ENCODE data around the gene DNAJC19.

The DNAJC19 gene

DNA sequence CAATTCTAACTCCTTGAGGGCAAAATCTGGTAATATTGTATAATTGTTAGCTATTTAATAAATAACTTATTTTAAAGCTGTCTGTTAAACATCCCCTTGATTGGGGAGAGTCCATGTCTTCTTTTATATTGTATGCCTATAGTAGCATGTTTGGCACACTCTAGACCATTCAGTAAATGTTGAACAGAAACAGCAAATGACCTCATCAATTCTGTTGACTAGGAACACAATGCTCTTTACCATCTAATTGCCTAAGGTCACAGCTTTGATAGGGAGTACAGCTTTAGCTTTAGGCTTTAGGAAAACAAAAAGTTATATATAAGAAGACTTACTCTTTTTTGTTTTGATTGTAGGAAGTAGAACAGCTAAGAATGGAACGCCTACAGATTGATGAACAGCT, 27.0 kb downstream of the DNAJC19 start:
- TF ChIP-seq SIN3A (IDR thresholded peaks at IDR 0.05; ENCODE audit: borderline replicate concordance, insufficient read depth, low read length) (no peak), TAF1 (IDR thresholded peaks at IDR 0.05; ENCODE audit: borderline replicate concordance, insufficient read depth, low read length) (no peak), POLR2AphosphoS5 (IDR thresholded peaks at IDR 0.05; ENCODE audit: low read depth, low read length) (no peak), FOXP2 (optimal IDR thresholded peaks at IDR 0.05; ENCODE audit: borderline replicate concordance, extremely low read depth, extremely low read length, insufficient read depth) (no peak)
- TF ChIP-seq, protein P1, sequence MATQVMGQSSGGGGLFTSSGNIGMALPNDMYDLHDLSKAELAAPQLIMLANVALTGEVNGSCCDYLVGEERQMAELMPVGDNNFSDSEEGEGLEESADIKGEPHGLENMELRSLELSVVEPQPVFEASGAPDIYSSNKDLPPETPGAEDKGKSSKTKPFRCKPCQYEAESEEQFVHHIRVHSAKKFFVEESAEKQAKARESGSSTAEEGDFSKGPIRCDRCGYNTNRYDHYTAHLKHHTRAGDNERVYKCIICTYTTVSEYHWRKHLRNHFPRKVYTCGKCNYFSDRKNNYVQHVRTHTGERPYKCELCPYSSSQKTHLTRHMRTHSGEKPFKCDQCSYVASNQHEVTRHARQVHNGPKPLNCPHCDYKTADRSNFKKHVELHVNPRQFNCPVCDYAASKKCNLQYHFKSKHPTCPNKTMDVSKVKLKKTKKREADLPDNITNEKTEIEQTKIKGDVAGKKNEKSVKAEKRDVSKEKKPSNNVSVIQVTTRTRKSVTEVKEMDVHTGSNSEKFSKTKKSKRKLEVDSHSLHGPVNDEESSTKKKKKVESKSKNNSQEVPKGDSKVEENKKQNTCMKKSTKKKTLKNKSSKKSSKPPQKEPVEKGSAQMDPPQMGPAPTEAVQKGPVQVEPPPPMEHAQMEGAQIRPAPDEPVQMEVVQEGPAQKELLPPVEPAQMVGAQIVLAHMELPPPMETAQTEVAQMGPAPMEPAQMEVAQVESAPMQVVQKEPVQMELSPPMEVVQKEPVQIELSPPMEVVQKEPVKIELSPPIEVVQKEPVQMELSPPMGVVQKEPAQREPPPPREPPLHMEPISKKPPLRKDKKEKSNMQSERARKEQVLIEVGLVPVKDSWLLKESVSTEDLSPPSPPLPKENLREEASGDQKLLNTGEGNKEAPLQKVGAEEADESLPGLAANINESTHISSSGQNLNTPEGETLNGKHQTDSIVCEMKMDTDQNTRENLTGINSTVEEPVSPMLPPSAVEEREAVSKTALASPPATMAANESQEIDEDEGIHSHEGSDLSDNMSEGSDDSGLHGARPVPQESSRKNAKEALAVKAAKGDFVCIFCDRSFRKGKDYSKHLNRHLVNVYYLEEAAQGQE (IDR thresholded peaks at IDR 0.05; ENCODE audit: insufficient read depth in 1 of 2, low read depth in 2 of 2, low read length in 2 of 2): no peak

DNA sequence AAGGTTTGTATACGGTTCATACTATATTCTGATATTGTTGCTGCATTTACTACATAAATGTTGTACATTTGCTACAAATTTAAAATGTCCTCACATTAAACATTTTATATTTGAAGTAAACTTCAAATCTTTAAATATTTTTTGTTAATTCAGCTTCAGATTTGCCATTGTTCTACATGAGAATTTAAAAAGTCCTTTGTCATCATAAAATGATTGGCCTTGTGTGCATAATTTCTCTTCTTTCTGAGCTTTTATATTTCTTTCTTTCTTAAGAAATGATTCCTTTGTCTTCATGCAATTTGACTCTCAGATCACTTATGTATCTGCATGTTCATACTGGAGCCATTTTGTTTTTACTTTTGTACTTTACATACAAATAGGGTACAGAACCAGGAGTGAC, 28.0 kb downstream of the DNAJC19 start:
- TF ChIP-seq TAF1 (IDR thresholded peaks at IDR 0.05; ENCODE audit: borderline replicate concordance, insufficient read depth, low read length) (no peak), FOXP2 (optimal IDR thresholded peaks at IDR 0.05; ENCODE audit: borderline replicate concordance, extremely low read depth, extremely low read length, insufficient read depth) (no peak), POLR2AphosphoS5 (IDR thresholded peaks at IDR 0.05; ENCODE audit: low read depth, low read length) (no peak), SIN3A (IDR thresholded peaks at IDR 0.05; ENCODE audit: borderline replicate concordance, insufficient read depth, low read length) (no peak)
- TF ChIP-seq, protein P1 (IDR thresholded peaks at IDR 0.05; ENCODE audit: insufficient read depth in 1 of 2, low read depth in 2 of 2, low read length in 2 of 2): no peak

DNA sequence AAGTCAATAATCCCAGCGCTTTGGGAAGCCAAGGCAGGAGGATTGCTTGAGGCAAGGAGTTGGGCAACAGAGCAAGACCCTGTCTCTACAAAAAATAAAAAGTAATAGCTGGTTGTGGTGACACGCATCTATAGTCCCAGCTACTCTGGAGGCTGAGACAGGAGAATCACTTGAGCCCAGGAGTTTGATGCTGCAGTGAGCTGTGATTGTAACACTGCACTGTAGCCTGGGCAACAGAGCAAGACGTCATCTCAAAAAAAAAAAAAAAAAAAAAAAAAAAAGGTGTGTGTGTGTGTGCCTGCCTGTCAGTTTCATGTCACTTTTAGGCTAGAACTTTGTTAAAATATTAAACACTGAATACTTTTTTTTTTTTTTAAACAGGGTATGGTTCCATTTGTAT, 28.4 kb downstream of the DNAJC19 start:
- TF ChIP-seq SIN3A (IDR thresholded peaks at IDR 0.05; ENCODE audit: borderline replicate concordance, insufficient read depth, low read length) (no peak), TAF1 (IDR thresholded peaks at IDR 0.05; ENCODE audit: borderline replicate concordance, insufficient read depth, low read length) (no peak), POLR2AphosphoS5 (IDR thresholded peaks at IDR 0.05; ENCODE audit: low read depth, low read length) (no peak), FOXP2 (optimal IDR thresholded peaks at IDR 0.05; ENCODE audit: borderline replicate concordance, extremely low read depth, extremely low read length, insufficient read depth) (no peak)
- TF ChIP-seq, protein P1 (IDR thresholded peaks at IDR 0.05; ENCODE audit: insufficient read depth in 1 of 2, low read depth in 2 of 2, low read length in 2 of 2): no peak

DNA sequence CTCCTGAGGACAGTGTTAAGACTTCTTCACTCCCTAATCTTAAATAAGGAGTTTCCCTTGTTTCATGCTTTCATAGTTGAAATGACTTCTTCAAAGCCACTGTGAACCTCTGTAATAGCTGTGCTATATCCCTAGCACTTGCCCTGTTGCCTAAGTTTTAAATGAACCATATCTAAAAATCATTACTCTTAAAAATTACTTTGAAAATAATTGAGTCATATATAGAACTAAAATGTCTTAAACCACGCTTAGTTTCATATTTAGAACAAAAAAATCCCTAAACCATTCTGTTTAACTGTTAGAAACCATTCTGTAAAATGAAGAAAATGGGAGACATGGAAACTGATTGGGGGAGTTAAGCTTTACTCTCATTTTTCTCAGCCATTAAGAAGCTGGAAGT, 29.8 kb downstream of the DNAJC19 start:
- TF ChIP-seq POLR2AphosphoS5 (IDR thresholded peaks at IDR 0.05; ENCODE audit: low read depth, low read length) (no peak), FOXP2 (optimal IDR thresholded peaks at IDR 0.05; ENCODE audit: borderline replicate concordance, extremely low read depth, extremely low read length, insufficient read depth) (no peak), TAF1 (IDR thresholded peaks at IDR 0.05; ENCODE audit: borderline replicate concordance, insufficient read depth, low read length) (no peak), SIN3A (IDR thresholded peaks at IDR 0.05; ENCODE audit: borderline replicate concordance, insufficient read depth, low read length) (no peak)
- TF ChIP-seq, protein P1 (IDR thresholded peaks at IDR 0.05; ENCODE audit: insufficient read depth in 1 of 2, low read depth in 2 of 2, low read length in 2 of 2): no peak

Measured in PFSK-1 (cell line).